ENCODE results near the gene SETD2.

DNA sequence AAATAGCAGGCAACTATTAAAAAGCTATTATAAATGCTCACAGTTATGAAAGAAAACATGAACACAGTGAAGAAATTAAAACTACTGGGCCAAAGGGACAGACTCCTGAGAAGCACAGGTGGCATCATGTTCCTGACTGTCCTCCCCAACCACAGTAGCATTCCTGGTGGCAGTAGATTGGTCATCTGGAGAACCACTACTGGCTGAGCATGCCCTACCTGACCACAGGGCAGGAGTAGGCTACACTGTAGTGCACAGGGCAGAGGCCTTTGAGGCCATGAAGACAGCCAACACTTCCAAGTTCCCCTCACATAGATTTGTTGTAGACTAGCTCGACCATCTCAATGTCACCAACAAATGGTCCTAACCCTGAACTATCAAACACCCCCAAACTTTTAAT lies 135.2 kb downstream of the SETD2 start:
- TF ChIP-seq POLR2AphosphoS5 (IDR thresholded peaks at IDR 0.05) (no peak), POLR2A (IDR thresholded peaks at IDR 0.05) (no peak)
- TF ChIP-seq, protein P1, sequence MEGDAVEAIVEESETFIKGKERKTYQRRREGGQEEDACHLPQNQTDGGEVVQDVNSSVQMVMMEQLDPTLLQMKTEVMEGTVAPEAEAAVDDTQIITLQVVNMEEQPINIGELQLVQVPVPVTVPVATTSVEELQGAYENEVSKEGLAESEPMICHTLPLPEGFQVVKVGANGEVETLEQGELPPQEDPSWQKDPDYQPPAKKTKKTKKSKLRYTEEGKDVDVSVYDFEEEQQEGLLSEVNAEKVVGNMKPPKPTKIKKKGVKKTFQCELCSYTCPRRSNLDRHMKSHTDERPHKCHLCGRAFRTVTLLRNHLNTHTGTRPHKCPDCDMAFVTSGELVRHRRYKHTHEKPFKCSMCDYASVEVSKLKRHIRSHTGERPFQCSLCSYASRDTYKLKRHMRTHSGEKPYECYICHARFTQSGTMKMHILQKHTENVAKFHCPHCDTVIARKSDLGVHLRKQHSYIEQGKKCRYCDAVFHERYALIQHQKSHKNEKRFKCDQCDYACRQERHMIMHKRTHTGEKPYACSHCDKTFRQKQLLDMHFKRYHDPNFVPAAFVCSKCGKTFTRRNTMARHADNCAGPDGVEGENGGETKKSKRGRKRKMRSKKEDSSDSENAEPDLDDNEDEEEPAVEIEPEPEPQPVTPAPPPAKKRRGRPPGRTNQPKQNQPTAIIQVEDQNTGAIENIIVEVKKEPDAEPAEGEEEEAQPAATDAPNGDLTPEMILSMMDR (IDR thresholded peaks at IDR 0.05) = no peak
